GM03348 (cell line): ENCODE measurements around the gene CX3CR1.

Source experiments
- DNase-seq: peaks from one replicate; pipeline ENCODE4 v3.0.0; 2012; ENCODE audit warnings: low spot score

CX3CR1 gene

DNA sequence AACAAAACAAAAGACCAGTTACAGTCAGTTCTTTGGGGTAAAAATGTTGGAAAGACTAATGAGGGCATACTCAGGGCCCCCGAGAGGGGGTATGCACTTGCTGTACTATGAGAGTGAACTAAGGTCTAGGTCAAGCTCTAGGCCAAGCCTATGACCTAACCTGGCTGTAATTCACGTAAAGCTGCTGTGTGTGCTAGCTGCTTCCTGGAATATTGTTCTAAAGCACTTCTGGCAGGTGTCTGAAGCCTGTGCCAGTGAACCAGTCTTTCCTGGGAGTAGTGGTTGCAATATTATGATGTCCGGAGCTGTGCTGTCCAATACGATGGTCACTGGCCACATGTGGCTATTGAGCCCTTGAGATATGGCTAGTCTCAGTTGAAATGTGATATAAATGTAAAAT lies 13.1 kb upstream of the CX3CR1 start:
- no peak for DNase-seq

DNA sequence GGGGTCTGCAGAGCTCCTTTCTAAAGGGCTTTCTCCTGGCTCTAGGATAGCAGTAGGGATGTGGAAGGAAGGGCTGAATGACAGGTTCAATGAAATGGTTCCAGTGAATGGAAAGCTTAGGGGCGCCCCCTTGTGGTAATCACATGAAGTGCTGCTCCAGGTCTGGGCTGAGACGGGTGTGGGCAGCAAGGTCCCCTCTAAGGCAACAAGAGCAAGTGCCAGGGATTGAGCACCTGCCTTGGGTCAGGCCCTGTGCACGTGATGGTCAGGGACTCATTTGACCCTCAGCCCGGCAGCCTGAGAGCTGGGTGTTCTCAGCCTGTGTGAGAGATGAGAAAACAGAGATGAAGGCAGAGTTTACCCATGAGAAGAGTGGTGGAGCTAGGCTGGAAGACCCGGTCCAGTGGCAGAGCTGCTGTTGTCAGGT lies 12.1 kb upstream of the CX3CR1 start:
- peak; percentile 84 for DNase-seq

DNA sequence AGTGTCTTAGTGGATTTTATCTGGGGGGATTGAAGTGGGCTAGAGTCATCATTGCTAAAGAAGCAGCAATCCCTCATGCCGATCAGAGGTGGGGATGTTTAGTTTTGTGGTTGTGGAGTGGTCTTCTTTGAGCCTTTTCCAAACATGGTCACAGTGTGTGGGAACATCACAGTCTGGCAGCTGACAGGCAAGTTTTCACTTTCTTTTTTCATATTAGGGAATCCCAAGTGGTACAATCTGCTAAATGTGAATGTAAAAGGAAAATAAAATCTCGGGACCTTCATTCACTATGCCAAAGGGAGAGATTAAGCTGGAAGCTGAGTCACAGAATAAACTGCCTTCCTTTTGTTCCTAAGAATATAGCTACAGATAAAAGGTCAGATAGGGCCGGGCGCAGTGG lies 10.4 kb upstream of the CX3CR1 start:
- no peak for DNase-seq

GRCh38 chr3:39289107-39289506 lies 9.3 kb upstream of the CX3CR1 start:
- DNase-seq: no peak

DNA sequence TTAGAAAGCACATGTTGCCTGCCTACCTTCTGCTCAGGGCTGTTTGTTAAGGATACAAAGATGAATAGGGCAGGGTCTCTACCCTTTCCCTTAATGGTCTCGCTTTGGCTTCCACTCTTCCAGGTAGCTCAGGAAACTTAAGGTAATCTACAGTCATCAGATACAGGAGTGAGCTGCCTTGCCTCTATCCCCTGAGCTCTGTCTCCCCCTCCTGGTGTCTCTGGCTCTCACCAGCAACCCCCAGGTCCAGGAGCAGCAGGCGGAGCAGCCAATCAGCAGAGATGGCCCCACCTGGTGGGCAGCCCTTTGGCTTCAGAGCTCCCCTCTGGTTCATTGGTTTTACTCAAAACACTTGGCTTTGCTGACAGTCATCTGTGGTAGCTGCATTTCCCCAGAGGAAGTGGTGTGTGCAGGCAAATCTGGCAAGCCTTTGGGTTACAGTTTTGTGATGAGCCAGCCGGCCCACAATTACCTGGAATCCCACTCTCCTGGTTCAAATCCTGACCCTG lies 8.5 kb upstream of the CX3CR1 start:
- peak; percentile 93 for DNase-seq

DNA sequence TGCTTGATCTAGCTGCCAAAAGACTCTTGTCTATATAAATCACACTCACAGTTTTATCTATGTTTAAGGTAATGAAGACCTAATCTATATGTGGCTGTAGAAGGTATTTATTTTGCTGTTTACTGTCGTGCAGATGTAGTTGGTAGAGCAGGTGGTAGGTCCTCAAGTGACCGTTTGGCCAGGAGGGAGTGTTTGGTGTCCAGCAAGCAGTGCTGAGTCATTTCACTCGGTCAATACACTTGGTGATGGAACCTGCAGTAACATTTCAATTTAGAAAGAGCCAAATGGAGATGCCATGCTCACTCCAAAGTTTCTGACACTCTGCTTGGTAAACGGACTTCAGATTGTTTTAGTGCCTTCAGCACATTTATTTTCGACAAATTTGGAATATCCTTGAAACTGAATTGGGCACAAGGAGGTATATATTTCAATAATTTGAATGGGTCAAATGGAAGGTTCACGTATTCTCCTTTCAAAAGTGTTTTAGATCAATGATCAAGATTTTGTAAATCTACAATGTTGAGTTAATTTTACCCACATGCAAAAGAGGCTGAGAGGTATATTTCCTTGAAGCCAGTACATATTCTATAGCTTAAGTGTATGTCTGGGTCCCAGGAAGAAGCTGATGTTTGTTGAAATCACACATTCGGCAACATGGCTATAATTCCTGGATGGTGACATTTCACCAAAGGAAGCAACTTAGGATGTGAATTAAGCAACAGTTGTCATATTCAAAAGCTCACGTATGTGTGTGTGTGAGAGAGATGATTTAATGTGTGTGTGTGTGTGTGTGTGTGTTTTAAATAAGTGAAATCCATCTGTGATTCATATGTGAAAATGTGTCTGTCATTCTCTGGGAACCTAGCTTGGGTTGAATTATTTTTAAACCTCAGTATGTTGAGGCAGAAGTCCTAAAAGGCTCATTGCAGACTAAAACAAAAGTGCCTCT lies 7.7 kb upstream of the CX3CR1 start:
- no peak for DNase-seq

DNA sequence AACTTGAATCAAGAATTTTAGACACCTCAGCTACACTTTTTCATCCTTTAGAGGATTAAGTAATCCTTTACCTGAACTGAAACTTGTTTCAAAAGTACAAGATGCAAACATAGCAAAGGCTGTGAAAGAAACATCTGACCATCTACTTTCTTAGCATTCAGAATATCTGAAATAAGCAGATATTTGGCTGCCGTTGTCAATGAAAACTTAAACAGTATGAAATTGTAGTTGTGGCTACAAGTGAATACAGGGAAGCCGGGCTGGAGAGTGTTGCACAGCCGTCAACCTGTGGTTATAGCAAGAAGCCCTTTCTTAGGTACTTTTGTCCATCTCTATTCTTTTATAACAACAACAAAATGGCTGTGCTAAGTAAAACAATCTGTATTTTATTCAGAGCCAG lies 6.9 kb upstream of the CX3CR1 start:
- no peak for DNase-seq

- no peak for DNase-seq
Measured at GRCh38 chr3:39285332-39285731, 5.5 kb upstream of the CX3CR1 start.

DNA sequence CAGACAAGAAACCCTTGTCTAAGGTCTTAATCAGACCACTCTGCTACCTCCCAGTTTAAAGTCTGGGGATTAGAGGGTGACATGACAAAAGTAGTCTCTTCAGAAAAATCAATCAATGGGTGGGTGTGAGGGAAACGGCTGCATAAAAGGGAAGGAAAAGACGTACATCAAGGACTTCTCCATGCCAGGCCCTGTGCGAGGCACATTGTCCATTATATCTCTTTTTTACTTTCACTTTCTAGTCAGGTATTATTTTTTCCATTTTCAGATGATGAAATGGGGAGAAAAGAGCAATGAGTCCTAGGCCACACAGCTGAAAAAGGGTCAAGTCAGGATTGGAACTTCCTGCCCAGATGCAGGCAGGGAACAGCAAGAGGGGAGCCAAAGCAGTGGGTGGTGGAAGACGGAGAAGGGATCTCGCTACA lies 4.6 kb upstream of the CX3CR1 start:
- DNase-seq: no peak

- no peak for DNase-seq
Measured at GRCh38 chr3:39282057-39282456, 2.2 kb upstream of the CX3CR1 start.

DNA sequence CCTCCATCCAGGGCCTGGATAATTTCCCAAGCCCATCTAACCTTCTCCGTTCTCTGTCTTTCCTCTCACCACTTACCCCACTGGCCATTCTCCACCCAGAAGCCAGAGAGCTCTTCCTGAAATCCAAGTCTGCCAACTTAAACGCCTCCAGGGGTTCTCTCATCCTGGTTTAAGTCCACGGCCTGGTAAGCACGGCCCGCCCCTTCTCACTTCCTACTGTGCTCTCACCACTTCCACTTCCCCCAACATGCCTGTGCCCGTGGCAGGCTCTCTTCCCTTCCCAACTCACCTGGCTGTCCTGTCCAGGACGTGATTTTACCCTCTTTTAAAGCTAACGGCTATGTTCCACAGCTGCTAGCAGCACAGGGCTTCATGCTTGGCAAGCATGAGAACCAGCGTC lies 1.7 kb upstream of the CX3CR1 start:
- DNase-seq: no peak

DNA sequence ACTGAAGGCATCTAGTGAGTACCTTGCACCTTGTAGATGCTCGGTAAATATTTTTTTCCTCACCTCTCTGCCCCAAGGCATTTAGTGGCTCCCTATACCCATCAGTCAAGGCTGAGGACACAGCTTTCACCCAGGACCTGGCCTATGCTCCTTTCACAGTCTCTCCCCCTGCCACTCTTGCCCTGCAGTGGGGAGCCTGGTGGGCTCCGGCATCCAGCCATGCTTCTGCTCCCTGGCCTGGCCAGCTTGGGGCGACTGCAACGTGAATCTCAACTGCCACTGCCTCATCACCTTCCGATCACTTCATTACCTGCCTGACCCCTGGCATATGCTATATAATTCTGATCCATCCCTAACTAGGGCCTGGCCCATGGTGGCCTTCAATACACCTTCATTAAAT lies 735 bp upstream of the CX3CR1 start:
- DNase-seq: no peak

DNA sequence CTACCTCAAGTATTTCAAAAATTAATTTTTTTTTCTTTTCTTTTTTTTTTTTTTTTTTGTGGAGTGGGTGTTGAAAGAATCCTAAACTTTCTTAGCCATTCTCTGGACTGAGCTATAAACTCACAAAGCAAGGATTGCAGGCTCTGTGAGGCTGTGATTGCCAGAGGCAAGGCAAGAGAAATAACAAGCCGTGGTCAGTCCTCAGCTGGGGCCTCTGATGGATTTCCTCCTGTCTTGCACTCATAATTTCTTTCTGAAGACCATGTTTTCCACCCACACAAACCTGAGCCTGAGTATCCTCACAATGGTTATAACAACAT lies 1.3 kb downstream of the CX3CR1 start:
- DNase-seq: peak; percentile 73

GRCh38 chr3:39277893-39278615 lies 1.8 kb downstream of the CX3CR1 start:
- peak; percentile 42 for DNase-seq

GRCh38 chr3:39276746-39277145 lies 3.1 kb downstream of the CX3CR1 start:
- DNase-seq: no peak

DNA sequence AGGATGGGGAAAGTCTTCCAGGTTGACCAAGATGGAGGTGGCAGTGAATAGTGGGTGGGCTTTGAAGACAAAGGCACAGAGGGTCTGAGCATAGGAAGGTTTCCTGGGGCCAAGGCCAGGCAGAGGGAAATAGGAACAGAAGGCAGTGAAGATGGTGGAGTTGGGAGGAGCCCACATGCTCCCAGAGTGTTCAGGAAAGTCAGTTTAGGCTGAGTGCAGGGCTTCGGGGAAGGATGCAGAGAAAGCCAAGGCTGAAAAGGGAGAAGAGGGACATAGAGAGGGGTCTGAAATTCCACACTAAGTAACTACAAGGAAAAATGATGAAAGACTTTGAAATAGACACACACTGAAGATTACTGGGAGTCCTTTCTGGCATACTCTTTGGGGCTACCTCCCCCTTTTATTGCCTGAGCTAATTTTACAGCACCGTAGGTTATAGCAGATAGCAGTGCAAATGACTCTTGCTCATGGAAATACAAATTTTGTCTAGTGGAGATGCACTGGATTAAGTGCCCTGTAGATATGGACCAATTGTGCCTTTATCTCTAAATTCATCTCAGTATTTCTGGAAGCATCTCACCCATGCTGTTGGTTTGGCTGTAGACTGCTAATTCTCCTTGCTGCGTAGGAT lies 3.8 kb downstream of the CX3CR1 start:
- no peak for DNase-seq

DNA sequence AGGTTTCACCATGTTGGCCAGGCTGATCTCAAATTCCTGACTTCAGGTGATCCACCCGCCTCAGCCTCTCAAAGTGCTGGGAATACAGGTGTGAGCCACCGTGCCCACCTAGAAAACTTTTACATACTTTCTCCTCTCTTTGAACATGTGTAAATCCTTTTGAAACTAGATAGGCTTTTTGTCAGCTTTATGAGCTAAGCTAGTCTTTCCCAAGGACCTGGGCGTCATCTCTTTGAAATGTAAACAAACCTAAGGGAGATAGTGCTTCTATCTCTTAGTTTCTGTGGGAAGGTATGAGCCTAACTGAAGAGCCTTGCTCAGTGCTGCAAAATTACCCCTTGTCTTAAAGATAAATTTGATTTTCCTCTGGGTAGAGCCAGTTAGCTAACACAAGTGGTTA lies 4.8 kb downstream of the CX3CR1 start:
- DNase-seq: no peak

DNA sequence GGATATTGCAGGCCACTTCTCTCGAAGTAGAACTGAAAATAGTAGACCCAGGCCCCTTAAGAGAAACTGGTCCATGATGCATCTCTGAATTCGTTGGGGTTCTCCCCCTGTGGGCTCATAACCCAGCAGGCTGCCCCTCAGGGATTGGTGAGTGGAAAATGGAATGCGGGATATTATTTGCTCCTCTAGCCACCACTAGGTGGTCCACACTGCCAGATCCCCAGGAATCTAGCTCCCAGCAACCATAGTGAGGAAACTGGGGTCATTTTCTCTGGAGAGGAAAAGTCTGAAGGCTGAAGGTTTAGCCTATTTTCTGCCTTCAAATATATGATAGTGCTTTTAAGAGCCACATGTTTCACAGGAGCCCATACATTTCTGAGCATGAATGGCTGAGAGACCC lies 6.7 kb downstream of the CX3CR1 start:
- DNase-seq: no peak

GRCh38 chr3:39272191-39272590 lies 7.6 kb downstream of the CX3CR1 start:
- no peak for DNase-seq

DNA sequence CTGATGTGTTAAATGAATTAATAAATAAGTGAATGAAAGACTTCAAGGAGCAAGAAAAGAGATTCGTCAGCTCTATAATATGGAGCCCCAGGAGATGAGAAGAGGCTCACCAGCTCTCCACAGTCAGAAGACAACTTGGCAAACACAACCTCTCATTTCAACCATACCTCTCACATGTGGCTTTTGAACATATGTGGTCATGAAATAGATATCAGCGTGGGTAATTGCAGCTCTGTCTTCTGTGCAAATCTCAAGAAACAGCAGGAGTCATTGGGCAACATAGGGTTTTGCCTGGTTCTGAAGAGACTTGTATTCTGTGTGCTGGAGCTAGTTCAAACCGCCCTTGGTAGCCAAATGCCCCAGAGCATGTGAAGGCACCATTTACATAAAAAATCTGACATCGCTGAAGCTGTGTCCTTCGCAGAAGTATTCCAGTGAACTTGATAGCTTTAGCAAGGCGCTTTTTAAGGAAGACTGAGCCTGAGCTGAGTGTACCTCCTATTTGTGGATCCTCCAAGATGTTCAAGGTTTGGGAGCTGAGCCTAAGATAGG lies 8.4 kb downstream of the CX3CR1 start:
- DNase-seq: no peak

- no peak for DNase-seq
Measured at GRCh38 chr3:39269528-39269927, 10.3 kb downstream of the CX3CR1 start.

GRCh38 chr3:39268549-39268900 lies 11.3 kb downstream of the CX3CR1 start:
- DNase-seq: no peak
